ENCODE measurements around the gene SLC9A8.

DNA sequence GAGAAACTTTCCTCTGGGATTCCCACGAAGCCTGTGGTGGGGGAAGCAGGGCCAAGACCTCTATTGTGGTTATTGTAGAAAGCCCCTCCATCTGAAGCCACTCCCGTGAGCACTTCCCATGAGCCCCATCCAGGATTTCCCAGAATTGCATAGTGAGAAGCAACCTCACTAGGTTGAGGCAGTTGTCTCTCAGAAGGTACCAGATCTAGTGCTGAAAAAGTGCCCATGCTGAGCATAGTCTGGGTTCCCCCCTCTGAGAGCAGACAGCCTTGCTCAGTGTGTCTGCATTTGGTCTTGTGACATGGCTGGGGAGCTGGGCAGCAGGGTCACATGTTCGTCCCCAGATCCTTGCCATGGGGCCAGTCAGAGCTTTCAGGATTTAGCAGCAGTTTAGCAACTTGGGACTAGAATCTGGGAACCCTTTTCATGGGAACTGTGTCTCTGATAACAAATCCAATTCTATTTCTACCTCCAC, 38.6 kb downstream of the SLC9A8 start:
- TF ChIP-seq CTCF (conservative IDR thresholded peaks at IDR 0.05 in 1 of 2, IDR thresholded peaks at IDR 0.05 in 1 of 2; ENCODE audit: extremely low read depth in 1 of 2, insufficient read depth in 1 of 2, low read depth in 1 of 2, low read length in 2 of 2) (no peak), EZH2 (IDR thresholded peaks at IDR 0.05; ENCODE audit: borderline replicate concordance, low read length) (no peak)

All from mammary epithelial cell (primary cell).